Fibroblast of peridontal ligament (primary cell): Measurements from ENCODE around the gene CKB.
"Not testable (repeated sequence)": the region's sequence is repeated elsewhere in the genome, so short reads cannot be mapped to it uniquely, and the experiment has no call there.

ENCODE experiments used
- DNase-seq: peaks from one replicate; pipeline ENCODE4 v3.0.0-alpha.2; 2010; ENCODE audit errors: extremely low read depth

CKB gene

GRCh38 chr14:103526247-103526913 is 3.8 kb upstream of the CKB start:
- DNase-seq = no peak

GRCh38 chr14:103525430-103526246 is 3.0 kb upstream of the CKB start:
- not testable (repeated sequence) for DNase-seq

DNA sequence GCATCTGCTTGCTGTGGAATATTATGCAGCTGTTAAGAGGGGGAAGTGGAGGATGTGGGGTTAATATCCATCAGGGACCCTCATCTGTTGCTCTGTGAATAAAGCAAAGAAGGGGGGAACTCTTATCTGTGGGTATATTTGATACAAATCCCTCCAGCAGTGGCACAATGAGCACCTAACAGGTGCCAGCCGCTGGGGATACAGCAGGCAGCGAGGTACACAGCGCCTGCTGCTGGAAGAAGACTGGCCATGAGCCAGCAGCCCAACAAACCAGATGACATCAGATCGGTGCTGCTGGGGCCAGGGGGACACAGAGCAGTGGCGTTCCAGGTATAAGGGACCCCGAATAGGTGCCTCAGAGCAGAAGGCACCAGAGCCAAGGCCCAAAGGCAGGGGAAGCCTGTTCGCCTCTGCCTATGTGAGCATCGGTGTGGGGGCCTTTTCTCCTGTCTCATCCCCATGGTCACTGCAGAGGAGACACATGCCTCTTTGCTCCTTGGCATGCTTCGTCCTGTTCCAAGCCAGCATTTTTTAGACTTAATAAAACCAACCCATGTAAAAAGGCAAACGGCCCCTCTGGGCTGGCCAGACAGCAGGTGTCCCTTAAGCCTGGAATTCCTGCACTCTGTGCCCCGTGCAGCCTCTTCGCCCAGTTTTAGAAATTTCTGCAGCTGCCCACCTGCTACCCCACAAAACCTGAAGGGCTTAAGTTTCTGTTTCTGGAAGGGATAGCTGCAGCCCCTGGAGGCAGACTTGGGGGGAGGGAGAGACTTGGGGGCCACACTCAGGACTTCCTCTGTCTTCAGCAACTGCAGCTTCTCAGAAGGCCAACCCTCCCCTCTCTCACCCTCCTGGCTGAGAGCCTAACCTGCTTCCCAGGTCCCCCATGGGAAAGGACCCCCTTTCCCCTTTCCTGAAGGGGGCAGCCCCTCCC is 1.6 kb upstream of the CKB start:
- DNase-seq = no peak

GRCh38 chr14:103523575-103523954 is 935 bp upstream of the CKB start:
- no peak for DNase-seq

- no peak for DNase-seq
Measured at GRCh38 chr14:103521951-103522563, 573 bp downstream of the CKB start.

- no peak for DNase-seq
Measured at GRCh38 chr14:103521438-103521950, 1.1 kb downstream of the CKB start.

- DNase-seq = peak; percentile 43
Measured at GRCh38 chr14:103520657-103521437, 1.8 kb downstream of the CKB start.

GRCh38 chr14:103520269-103520656 is 2.4 kb downstream of the CKB start:
- DNase-seq = no peak

DNA sequence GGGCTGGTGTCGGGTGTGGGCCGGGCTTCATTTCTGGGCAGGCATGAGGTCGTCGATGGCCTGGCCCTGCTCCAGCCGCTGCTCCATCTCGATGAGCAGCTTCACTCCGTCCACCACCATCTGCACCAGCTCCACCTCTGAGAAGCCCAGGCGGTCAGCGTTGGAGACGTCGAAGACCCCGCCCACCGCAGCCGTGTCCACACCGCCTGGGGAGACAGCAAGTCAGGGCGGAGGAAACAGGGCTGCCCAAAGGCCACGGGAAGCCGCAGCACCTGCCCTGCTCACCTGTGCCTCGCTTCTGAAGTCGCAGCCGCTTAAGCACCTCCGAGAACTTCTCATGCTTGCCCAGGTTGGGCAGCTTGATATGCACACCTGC is 2.8 kb downstream of the CKB start:
- DNase-seq = no peak

DNA sequence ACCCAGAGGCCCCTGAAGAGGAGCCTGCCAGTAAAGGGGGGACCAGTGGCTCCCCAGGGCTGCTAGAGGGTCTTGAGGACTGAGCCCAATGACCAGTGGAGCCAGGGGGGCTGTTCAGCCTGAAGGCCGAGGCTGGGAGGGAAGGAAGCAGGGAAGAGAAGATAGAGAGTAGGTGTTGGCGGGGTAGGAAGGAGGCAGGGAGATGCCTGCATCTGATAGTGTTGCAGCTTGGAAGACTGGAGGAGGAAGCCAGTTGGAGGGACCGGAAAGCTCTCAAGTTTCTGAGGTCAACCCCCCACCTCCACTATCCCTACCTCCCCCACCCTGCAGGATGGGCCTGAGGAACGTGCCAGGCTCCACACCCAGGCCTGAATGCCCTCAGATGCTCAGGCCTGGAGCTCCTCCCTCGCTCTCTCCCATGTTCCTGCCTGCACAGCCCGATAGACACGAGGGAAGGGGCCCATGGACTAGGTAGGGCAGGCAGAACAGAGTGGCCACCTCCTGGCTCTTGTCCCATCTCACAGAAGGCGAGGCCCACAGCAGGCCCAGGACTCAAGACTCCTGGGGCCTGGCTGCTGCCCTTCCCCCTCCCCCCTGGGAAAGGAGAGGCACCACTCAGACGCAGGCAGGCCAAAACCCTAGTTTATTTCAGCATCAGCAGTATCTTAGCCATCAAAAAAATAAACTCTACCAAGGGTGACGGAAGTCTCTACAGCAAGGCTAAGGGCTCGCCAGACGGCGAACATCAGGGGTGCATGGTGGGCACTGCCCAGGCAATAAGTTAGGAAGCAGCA is 3.4 kb downstream of the CKB start:
- DNase-seq = no peak

GRCh38 chr14:103518422-103519042 is 4.1 kb downstream of the CKB start:
- no peak for DNase-seq

GRCh38 chr14:103517721-103518421 is 4.8 kb downstream of the CKB start:
- no peak for DNase-seq

DNA sequence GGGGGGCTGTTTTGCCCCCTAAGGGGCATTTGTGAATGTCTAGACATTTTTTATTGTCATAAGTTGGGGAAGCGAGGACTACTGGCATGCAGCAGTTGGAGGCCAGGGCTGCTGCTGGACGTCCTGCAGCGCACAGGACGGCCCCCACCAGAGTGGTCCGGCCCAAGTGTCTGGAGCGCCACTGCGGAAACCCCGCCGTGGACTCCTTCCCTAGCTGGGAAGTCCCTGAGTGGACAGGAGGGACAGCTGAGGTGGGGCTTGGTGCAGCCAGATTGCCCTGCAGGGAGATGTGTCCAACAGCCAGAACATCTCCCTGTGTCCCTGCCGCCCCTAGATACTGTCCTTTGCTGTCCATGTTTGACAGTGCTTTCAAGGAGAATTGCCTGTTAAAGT is 5.5 kb downstream of the CKB start:
- DNase-seq = no peak

DNA sequence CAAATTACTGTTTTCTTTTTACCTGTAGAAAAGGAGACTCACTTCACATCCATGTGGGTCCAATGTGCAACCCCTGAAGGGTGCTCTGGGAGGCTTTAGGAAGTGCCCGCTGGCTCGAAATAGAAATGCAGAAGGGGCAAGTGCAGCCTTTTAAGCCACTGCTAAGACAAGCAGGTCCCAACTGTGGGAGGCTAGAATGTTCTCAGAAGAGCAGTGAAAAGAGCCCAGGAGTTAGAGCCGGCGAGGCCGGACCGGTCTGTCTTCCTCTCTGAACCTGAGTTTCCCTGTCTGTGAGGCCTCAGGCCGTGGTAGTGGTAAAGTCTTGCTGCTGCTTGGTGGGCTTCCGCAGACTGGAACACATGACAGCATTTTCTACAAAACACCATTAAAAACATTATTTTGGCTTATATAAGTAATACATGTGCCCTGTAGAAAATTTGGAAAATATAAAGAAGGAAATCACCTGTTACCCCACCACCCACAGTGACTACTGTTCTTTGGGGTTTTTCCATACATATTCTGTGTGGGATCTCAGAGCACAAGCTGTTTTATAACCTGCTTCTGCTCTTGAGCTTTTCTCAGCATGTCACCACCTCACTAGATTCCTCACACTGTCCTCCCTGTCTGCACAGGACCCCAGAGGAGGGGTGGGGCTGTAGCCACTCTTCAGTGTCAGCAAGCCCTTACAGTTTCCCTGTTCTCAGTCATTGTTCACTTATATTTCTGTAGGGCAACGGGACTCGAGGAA is 6.0 kb downstream of the CKB start:
- no peak for DNase-seq

DNA sequence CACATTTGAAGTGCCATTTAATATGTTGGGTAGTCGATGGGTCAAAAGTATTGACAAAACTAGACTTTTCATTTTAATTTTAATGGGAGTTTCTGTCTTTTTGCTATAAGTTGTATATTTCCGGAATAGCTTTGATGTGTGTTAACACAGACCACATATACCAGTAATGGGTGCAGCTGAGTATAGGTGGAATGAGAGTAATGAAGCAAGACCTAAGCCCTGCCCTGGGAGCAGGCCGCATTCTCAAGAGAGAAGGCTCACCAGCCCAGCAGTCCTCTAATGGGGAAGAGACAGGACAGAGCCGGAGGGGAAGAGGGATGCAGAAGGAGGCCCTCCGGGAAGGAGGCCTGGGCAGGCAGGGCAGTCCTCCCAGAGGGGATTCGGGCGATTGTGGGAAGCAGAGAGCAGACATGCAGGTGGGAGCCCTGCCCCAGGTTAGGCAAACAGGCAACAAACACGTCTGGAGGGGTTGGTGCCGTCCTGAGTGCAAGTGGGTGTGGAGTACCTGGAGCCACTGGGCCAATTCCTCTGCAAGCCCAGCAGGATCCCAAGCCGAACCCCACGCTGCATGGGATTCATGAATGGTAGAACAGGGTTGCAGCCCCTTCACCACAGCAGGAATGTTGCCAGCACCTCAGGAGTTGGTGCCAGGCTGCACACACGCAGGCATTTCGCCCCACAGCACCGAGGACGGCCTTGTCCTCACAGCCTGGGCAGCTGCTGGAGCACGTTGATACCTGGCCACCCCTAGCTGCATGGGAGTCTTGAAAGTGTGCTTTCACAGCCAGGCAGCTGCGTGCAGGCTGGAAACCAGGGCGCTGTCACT is 7.8 kb downstream of the CKB start:
- DNase-seq = no peak

- DNase-seq = peak; percentile 69
Measured at GRCh38 chr14:103512701-103513611, 9.7 kb downstream of the CKB start.
